VCaP (cell line): ENCODE results near the gene MVD.

Experiments
- H3K27ac ChIP-seq: fragments of 450-650 bp; 2 replicates; pipeline ENCODE4 v1.5.1; 2017
- TF ChIP-seq, protein P1 (sequence below): fragments of 450-650 bp; conservative IDR thresholded peaks from 2 replicates; pipeline ENCODE4 v1.5.1; 2017; ENCODE audit warnings: mild to moderate bottlenecking, moderate library complexity

MVD gene

DNA sequence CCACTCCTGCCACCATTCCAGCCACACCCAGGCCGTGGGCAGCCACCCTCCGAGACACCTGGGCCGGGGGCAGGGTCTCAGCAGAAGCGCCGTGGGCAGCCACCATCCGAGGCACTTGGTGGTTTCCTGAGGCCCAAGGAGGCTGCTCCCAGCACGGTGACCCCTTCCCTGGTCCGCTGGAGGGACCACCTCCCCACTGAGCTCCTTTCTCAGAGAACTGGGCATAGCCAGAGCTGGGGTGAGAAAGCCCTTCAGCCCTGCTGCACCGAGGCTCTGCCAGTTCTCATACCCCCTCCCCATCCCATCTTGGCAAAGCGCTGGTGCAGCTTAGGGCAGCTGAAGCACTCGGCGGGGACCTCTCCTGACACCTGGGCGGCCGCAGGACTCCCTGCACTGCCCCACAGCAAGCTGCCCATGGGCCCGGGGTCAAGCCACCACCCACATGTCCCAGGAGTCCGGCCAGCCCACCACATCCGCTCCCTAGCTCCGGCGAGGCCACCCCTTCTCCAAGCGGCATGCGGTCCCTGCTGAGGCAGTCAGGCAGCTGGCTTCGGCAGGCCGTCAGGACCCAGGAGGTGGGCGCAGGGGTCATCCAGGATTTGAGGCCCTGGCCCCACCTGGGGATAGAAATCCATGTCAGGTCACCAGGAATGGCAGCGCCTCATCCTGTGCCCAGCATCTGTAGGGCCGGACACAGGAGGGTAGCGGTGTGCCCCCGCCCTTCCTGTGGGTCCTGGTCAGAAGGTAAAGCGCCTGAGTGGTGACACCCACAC lies 10.7 kb downstream of the MVD start:
- TF ChIP-seq, protein P1, sequence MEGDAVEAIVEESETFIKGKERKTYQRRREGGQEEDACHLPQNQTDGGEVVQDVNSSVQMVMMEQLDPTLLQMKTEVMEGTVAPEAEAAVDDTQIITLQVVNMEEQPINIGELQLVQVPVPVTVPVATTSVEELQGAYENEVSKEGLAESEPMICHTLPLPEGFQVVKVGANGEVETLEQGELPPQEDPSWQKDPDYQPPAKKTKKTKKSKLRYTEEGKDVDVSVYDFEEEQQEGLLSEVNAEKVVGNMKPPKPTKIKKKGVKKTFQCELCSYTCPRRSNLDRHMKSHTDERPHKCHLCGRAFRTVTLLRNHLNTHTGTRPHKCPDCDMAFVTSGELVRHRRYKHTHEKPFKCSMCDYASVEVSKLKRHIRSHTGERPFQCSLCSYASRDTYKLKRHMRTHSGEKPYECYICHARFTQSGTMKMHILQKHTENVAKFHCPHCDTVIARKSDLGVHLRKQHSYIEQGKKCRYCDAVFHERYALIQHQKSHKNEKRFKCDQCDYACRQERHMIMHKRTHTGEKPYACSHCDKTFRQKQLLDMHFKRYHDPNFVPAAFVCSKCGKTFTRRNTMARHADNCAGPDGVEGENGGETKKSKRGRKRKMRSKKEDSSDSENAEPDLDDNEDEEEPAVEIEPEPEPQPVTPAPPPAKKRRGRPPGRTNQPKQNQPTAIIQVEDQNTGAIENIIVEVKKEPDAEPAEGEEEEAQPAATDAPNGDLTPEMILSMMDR = no peak
- no peak overlapping the region for H3K27ac ChIP-seq

DNA sequence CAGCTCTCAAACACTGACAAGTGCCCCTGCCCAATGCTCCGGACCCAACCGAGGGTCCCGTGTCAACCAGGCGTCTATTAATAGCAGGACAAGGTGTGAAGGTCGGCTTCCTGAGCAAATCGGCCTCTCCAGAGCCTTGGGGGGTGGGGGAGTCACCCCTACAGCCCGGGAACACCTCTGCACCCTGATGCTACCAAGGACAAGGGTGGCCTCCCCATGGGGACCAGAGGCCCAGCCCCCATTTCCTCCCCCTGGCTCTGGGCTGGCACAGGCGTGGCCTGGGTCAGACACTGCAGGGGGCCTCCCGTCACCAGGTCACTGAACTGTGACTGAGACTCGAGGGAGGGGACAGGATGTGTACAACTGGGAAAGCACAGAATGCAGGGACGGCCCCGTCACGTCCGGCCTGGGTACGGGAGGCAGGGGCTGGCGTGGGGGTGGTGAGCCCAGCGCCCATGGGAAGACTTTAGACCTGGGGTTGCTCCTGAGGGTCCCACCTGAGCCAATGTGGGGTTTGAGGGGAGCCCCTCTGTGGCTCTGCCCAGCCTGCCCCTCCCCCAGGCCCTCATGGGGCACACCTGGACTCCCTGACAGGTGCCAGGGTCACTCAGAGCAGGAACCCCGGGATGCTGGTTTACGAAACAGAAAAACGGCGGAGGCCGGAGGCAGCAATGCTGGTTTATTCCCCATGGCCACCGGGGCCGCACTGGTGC lies 11.5 kb downstream of the MVD start:
- TF ChIP-seq, protein P1 = no peak

DNA sequence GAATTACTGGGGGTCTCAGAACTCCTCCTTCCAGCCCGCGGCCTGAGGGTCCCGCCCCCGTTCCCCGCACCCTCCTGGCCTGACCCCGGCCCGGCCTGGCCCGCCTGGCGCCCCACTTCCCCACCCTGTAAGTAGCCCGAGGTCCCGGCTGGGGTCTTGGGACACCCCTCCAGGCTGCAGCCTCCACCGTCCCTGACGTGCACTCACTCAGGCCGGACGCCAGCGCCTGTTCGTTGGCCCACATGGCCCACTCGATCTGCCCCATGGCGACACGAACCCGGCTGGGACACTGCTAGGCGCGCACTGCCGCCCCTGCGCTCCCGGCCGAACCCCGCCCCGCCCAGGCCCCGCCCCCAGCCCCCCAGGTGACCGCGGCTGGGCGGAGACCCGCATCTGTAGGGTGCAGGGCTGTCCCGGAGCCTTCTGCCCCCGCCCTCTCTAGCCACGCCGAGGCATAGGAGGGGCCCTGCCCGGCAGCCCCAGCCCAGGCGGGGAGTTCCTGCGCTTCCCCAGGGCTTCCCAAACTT lies 12.1 kb downstream of the MVD start, which contains the start of gene CYBA:
TSS of gene CYBA (minus strand) at position 305 of the 527 bp plus-strand sequence. CDS start at position 265, 40 bp downstream.
- H3K27ac ChIP-seq = no peak within 1 kb of the TSS
- TF ChIP-seq, protein P1 = no peak

More for the DNA sequence above, 11.5 kb downstream of the MVD start:
- no peak overlapping the region for H3K27ac ChIP-seq

DNA sequence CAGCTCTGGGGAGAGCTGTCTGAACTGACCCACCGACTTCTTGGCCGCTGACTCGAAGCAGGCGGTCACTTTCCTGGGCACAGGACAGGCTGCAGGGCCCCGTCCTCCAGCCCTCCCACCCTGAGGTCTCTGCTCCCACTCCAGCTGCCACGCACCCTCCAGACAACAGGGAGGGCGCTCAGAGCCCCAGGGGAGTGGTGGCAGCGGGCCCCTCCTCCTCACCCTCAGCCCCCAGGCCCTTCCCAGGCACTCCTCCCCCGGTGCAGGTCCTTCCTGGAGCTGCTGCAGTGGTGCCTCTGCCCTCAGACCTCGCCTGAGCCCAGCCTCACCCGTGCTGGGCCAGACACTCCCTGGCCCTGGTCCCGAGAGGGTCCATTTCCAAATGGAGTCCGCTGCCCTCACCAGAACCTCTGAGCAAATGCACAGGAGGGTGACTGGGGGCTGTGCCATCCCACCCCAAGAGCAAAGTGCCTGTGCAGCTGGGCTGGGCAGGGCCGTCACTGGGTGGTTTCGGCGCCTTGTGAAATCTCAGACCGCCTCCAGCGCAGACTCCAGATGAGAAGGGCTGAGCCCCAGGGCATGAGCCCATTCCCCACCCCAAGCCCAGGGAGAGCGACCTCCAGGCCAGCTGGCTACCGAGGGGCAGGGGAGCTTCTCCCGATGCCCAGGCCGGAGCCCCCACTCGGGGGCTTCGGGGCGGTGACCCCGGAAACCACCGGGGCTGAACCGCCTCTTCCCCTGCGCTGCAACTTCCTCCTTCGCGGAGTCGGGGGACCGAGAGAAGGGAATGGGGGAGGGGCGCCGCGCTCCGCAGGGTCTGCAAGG lies 12.8 kb downstream of the MVD start:
- H3K27ac ChIP-seq = no peak overlapping the region
- TF ChIP-seq, protein P1 = no peak

DNA sequence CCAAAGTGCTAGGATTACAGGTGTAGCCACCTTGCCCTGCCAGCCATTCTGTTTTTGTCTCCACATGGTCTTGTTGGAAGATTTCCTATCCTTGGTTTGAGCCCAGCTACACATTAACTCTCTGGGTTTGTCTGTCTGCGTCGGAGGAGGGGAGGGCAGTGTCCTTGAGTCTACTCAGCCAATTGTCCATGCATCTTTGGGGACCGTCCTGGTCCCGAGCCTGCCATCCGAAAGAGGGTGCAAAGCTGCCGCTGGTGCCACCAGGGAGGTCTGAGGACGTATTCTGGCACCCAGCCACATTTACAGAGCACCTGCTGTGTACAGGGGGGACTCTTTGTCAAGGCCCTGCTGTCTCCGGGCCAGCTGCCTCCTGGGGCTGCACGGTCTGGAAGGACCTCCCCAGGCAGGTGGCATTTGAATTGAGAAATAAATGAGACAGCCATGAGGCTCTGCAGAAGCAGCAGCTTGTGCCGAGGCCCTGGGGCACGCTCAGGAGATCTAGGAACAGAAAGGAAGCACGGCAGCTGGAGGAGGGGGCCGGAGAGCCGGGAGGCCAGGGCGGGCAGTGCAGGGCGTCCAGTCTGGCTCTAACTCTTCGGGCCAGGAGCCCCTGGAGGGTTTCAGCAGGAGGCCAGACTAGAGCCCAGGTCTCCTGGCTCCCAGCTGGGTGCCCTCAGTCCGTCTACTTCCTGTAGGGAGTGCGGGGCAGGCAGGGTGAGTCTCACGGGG lies 13.5 kb downstream of the MVD start:
- H3K27ac ChIP-seq = no peak overlapping the region
- TF ChIP-seq, protein P1 = no peak

DNA sequence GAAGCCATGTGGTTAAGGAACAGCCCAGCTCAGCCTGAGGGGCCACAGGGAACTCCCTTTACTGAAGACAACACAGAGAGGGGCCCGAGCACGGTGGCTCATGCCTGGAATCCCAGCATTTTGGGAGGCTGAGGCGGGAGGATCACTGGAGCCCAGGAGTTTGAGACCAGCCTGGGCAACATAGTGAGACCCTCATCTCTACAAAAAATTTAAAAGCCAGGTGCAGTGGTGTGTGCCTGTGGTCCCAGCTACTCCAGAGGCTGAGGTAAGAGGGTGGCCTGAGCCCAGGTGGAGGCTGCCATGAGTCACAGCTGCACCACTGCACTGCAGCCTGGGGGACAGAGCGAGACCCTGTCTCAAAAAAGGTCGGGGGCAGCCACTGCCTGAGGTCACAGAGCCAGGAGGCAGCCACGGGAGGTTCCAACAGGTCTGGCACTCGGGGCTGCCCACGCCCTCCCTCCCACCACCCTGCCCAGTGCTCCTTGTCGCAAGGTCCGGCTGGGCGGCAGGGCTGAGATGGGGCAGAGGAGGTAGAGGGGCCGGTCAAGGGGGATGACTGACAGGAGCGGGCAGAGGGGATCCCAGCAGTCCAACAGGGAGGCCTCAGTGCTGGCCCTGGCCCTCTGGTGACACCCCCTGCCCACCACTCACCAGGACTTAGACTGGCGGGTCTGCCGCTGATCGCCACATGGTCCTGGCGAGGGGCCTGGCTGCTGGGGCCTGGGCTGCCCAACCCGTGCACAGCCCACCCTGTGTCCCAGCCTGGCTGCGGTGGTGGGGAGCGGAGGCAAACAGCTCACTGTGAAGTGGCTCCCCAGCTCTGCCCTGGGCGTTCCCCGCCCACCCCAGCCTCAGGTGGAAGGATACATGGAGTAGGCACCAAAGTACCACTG lies 15.5 kb downstream of the MVD start:
- no peak overlapping the region for H3K27ac ChIP-seq
- TF ChIP-seq, protein P1 = no peak
